Stimulated activated CD8-positive, alpha-beta memory T cell treated with anti-CD3 and anti-CD28 coated beads, Interleukin-12 subunit alpha, Interleukin-12 subunit beta, amount 100 ng/mL, for 24 hours (primary cell): ENCODE measurements around the gene ATG9A.

Experiments used
- DNase-seq: peaks from one replicate; pipeline ENCODE4 v3.0.0-alpha.2; 2020; ENCODE audit errors: extremely low read depth

The ATG9A gene

GRCh38 chr2:219252570-219252899, 23.1 kb upstream of the ATG9A start:
- DNase-seq = no peak

GRCh38 chr2:219252084-219252483, 22.6 kb upstream of the ATG9A start:
- DNase-seq = no peak

GRCh38 chr2:219251656-219252055, 22.2 kb upstream of the ATG9A start:
- DNase-seq = no peak

- no peak for DNase-seq
Observed at GRCh38 chr2:219250049-219250781, 20.8 kb upstream of the ATG9A start.

GRCh38 chr2:219249203-219249980, 20.0 kb upstream of the ATG9A start:
- DNase-seq = no peak

- DNase-seq = no peak
Observed at GRCh38 chr2:219248845-219249202, 19.4 kb upstream of the ATG9A start.

- no peak for DNase-seq
Observed at GRCh38 chr2:219247678-219248642, 18.5 kb upstream of the ATG9A start.

GRCh38 chr2:219246559-219246958, 17.1 kb upstream of the ATG9A start:
- DNase-seq = no peak

- DNase-seq = no peak
Observed at GRCh38 chr2:219245899-219246230, 16.4 kb upstream of the ATG9A start.

GRCh38 chr2:219245148-219245898, 15.9 kb upstream of the ATG9A start, which contains the start of the genes GLB1L and STK16:
Gene GLB1L (minus strand): TSS chr2:219245444. CDS start chr2:219243573, 1,871 bp downstream.
Gene STK16 (plus strand): TSS chr2:219245479. CDS start chr2:219246000, 521 bp downstream.
- peak; percentile 73 for DNase-seq

GRCh38 chr2:219244789-219245147, 15.3 kb upstream of the ATG9A start:
- no peak for DNase-seq

GRCh38 chr2:219243291-219243761, 13.9 kb upstream of the ATG9A start:
- DNase-seq = no peak

GRCh38 chr2:219234331-219234730, 4.9 kb upstream of the ATG9A start:
- DNase-seq = no peak

- DNase-seq = no peak
Observed at GRCh38 chr2:219230059-219230540, 664 bp upstream of the ATG9A start.

- DNase-seq = no peak
Observed at GRCh38 chr2:219228911-219229304, 528 bp downstream of the ATG9A start.

GRCh38 chr2:219228041-219228910, 1.2 kb downstream of the ATG9A start:
- no peak for DNase-seq

- DNase-seq = no peak
Observed at GRCh38 chr2:219225350-219225749, 4.1 kb downstream of the ATG9A start.

GRCh38 chr2:219223831-219224610, 5.4 kb downstream of the ATG9A start:
- no peak for DNase-seq

- DNase-seq = no peak
Observed at GRCh38 chr2:219221957-219222518, 7.4 kb downstream of the ATG9A start.
